ENCODE data around the gene CENPP.

DNA sequence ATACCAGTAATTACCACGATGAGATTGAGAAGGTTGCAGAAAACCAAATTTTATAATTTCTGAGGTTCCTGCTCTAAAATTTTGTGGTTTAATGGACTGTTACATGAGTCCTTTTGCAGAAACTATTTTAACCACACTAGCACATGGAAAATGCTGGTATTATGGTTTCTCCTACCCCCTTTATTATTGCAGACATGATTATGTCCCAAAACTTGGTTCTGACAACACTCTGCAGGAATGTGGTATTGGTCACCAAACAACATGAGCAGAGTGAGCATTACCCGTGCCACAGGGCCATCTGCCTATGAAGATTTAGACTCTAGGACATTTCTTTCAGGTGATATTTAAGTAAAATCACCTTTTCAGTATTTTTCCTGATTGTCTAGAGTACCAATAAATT lies 212.8 kb downstream of the CENPP start:
- TF ChIP-seq POLR2A (IDR thresholded peaks at IDR 0.05; ENCODE audit: low read depth, low read length) = no peak
- no peak for TF ChIP-seq TAF1 (IDR thresholded peaks at IDR 0.05; ENCODE audit: low read depth, low read length)
- TF ChIP-seq POLR2AphosphoS5 (IDR thresholded peaks at IDR 0.05; ENCODE audit: low read depth, low read length) = no peak
